SH-SY5Y (cell line): ENCODE measurements around the gene HDAC9.

Experiments used
- GATA2 ChIP-seq: IDR thresholded peaks from 2 replicates; pipeline ENCODE4 v1.6.1; 2011; ENCODE audit warnings: mild to moderate bottlenecking, low read depth, low read length
- GATA3 ChIP-seq: IDR thresholded peaks from 2 replicates; pipeline ENCODE4 v1.6.1; 2011; ENCODE audit warnings: low read depth, mild to moderate bottlenecking, low read length, moderate library complexity

GRCh38 chr7:18901351-18901750 is 405.8 kb downstream of the HDAC9 start:
- TF ChIP-seq GATA3 (no peak), GATA2 (no peak)
